Measurements from ENCODE around the gene LYVE1.

- TF ChIP-seq CTCF (IDR thresholded peaks at IDR 0.05) (no peak), POLR2A (IDR thresholded peaks at IDR 0.05) (no peak)
These were observed 7.2 kb downstream of the LYVE1 start for GRCh38 chr11:10561043-10561818.
